HL-60 (cell line): ENCODE measurements around the gene ZFP1.

Source experiments
- CTCF ChIP-seq: IDR thresholded peaks from one replicate; pipeline ENCODE4 v1.5.1; 2011; ENCODE audit warnings: low read length, control low read depth, inconsistent platforms; ENCODE audit not compliant: insufficient read depth
- GABPA ChIP-seq: IDR thresholded peaks from 2 replicates; pipeline ENCODE4 v1.6.1; 2012; ENCODE audit warnings: low read depth
- POLR2AphosphoS5 ChIP-seq: IDR thresholded peaks from 2 replicates; pipeline ENCODE4 v1.6.1; 2012; ENCODE audit warnings: low read depth
- REST ChIP-seq: IDR thresholded peaks from 2 replicates; pipeline ENCODE4 v1.6.1; 2012; ENCODE audit warnings: low read depth; ENCODE audit not compliant: insufficient replicate concordance

GRCh38 chr16:75147968-75148310 lies 385 bp upstream of the ZFP1 start:
- TF ChIP-seq CTCF, result no peak
- no peak for TF ChIP-seq REST
- no peak for TF ChIP-seq POLR2AphosphoS5
- TF ChIP-seq GABPA, result no peak
